KMS-11 (cell line): Measurements from ENCODE around the gene DHX9.

Experiments
- H2AFZ ChIP-seq: fragments of 200-600 bp; sonication (generic); 2 replicates; pipeline ENCODE4 v1.6.1; 2016; ENCODE audit warnings: antibody characterized with exemption, mixed run types, low read depth
- H3K27ac ChIP-seq: fragments of 200-600 bp; sonication (generic); 2 replicates; pipeline ENCODE4 v1.6.1; 2016; ENCODE audit warnings: mild to moderate bottlenecking, mixed run types
- H3K27me3 ChIP-seq: fragments of 200-600 bp; sonication (generic); 2 replicates; pipeline ENCODE4 v1.6.1; 2017; ENCODE audit warnings: mild to moderate bottlenecking, low read depth, mixed run types, moderate library complexity; ENCODE audit not compliant: insufficient read depth
- H3K36me3 ChIP-seq: fragments of 200-600 bp; sonication (generic); 2 replicates; pipeline ENCODE4 v1.6.1; 2017; ENCODE audit warnings: mild to moderate bottlenecking, mixed run types; ENCODE audit not compliant: insufficient read depth
- H3K4me1 ChIP-seq: fragments of 200-600 bp; sonication (generic); 2 replicates; pipeline ENCODE4 v1.6.1; 2016; ENCODE audit warnings: mild to moderate bottlenecking, low read depth, mixed run types; ENCODE audit not compliant: poor library complexity, severe bottlenecking
- H3K4me2 ChIP-seq: fragments of 200-600 bp; sonication (generic); 2 replicates; pipeline ENCODE4 v1.7.0; 2016; ENCODE audit warnings: mild to moderate bottlenecking, mixed run types
- H3K4me3 ChIP-seq: fragments of 200-600 bp; sonication (generic); IDR thresholded peaks from 2 replicates; pipeline ENCODE4 v1.6.1; 2017; ENCODE audit warnings: low read depth, low read length, mixed read lengths; ENCODE audit not compliant: insufficient read depth
- H3K79me2 ChIP-seq: fragments of 200-600 bp; sonication (generic); 2 replicates; pipeline ENCODE4 v1.6.1; 2016; ENCODE audit warnings: low read depth, mixed run types; ENCODE audit not compliant: insufficient read depth
- H3K9ac ChIP-seq: fragments of 200-600 bp; sonication (generic); 2 replicates; pipeline ENCODE4 v1.6.1; 2016; ENCODE audit warnings: mild to moderate bottlenecking, mixed run types
- H4K20me1 ChIP-seq: fragments of 200-600 bp; sonication (generic); 2 replicates; pipeline ENCODE4 v1.6.1; 2016; ENCODE audit warnings: mild to moderate bottlenecking, mixed run types; ENCODE audit not compliant: insufficient read depth
- TF ChIP-seq, protein P1 (sequence below): fragments of 200-600 bp; sonication (generic); conservative IDR thresholded peaks from 2 replicates; pipeline ENCODE4 v1.6.1; 2017; ENCODE audit warnings: low read depth, mild to moderate bottlenecking, antibody characterized with exemption, low read length, moderate library complexity, mixed read lengths

The DHX9 gene

DNA sequence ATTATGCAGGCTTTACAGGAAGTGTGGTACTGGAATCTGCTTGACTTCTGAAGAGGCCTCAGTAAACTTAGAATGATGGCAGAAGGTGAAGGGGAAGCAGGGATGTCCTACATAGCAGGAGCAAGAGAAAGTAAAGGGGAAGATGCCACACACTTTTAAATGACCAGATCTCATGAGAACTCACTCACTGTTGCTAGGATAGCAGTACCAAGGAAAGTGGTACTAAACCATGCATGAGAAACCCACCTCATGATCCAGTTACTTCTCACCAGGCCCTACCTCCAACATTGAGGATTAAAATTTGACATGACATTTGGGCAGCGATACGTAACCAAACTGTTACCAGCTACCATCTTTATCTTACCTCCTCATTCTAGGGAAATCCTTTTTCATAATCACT, 9.6 kb downstream of the DHX9 start:
- TF ChIP-seq, protein P1, sequence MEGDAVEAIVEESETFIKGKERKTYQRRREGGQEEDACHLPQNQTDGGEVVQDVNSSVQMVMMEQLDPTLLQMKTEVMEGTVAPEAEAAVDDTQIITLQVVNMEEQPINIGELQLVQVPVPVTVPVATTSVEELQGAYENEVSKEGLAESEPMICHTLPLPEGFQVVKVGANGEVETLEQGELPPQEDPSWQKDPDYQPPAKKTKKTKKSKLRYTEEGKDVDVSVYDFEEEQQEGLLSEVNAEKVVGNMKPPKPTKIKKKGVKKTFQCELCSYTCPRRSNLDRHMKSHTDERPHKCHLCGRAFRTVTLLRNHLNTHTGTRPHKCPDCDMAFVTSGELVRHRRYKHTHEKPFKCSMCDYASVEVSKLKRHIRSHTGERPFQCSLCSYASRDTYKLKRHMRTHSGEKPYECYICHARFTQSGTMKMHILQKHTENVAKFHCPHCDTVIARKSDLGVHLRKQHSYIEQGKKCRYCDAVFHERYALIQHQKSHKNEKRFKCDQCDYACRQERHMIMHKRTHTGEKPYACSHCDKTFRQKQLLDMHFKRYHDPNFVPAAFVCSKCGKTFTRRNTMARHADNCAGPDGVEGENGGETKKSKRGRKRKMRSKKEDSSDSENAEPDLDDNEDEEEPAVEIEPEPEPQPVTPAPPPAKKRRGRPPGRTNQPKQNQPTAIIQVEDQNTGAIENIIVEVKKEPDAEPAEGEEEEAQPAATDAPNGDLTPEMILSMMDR, result no peak
- H2AFZ ChIP-seq, result no peak overlapping the region
- no peak overlapping the region for H3K4me3 ChIP-seq
- H3K27ac ChIP-seq, result no peak overlapping the region
- peaks cover 98% of the 10 kb centered on the region for H3K79me2 ChIP-seq
- H3K4me1 ChIP-seq, result peaks cover 46% of the 10 kb centered on the region
- H3K4me2 ChIP-seq, result no peak overlapping the region
- H3K27me3 ChIP-seq, result no peaks in the 10 kb centered on the region
- H3K9ac ChIP-seq, result no peak overlapping the region
- H3K36me3 ChIP-seq, result peaks cover 88% of the 10 kb centered on the region
- H4K20me1 ChIP-seq, result peaks cover 86% of the 10 kb centered on the region

DNA sequence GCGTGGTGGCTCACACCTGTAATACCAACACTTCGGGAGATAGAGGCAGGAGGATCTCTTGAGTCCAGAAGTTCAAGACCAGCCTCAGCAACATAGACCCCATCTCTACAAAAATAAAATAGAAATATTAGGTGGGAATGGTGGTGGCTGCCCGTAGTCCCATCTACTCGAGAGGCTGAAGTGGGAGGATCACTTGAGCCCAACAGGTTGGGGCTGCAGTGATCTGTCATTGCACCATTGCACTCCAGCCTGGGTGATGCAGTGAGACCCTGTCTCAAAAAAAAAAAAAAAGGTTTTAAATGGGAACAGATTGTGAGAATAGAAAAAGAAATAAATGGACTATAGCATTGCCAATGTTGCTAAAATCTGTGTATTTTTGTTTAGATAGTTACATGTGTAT, 11.2 kb downstream of the DHX9 start:
- Histone ChIP-seq H3K79me2 (peaks cover 98% of the 10 kb centered on the region), H3K4me2 (no peak overlapping the region), H3K36me3 (peaks cover 87% of the 10 kb centered on the region), H4K20me1 (peaks cover 76% of the 10 kb centered on the region), H3K27ac (no peak overlapping the region), H3K4me3 (no peak overlapping the region), H3K9ac (no peak overlapping the region), H2AFZ (no peak overlapping the region), H3K27me3 (no peaks in the 10 kb centered on the region), H3K4me1 (peaks cover 30% of the 10 kb centered on the region)
- TF ChIP-seq, protein P1, result no peak

DNA sequence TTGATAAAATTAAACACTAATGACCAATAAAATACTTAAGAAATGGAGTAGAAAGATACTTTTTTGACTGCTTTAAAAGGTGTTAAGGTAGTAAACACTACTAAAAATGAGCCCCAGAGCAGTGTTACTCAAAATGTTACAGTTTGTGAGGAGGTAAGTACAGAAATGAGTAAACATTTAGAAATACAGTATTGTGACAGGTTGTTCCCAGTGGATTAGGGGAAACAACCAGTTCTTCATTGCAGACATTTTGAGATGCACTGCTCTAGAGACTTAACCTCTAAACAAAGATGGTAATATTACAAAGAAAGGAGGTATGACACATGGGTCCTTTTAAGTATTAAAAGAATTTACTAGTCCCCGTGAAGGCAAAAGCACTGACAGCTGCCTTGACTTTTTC, 12.7 kb downstream of the DHX9 start:
- Histone ChIP-seq H3K36me3 (peaks cover 87% of the 10 kb centered on the region), H2AFZ (no peak overlapping the region), H3K4me3 (no peak overlapping the region), H3K27me3 (no peaks in the 10 kb centered on the region), H3K27ac (no peak overlapping the region), H3K4me1 (peaks cover 22% of the 10 kb centered on the region), H3K79me2 (peaks cover 89% of the 10 kb centered on the region), H3K4me2 (no peak overlapping the region), H4K20me1 (peaks cover 63% of the 10 kb centered on the region), H3K9ac (no peak overlapping the region)
- TF ChIP-seq, protein P1, result no peak

DNA sequence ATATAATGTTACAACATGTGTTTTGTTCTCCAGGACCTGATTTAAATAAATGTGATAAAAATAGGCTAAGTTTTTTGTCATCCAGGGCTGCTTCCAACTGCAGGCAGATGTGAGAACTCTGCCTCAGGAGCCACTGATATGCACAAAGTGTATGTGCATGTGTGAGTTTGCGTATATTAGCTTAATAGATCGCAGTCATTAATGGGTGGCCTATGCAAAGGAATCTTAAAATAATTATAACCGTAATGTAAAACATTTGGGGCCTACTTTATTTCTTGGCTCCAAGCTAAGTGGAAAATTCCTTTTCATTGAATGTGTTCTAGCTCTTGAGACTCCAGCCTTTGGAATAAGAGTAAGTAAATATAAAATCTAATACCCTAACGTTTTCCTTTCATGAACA, 16.8 kb downstream of the DHX9 start:
- Histone ChIP-seq H3K4me3 (no peak overlapping the region), H3K4me2 (no peak overlapping the region), H4K20me1 (peaks cover 23% of the 10 kb centered on the region), H3K4me1 (no peaks in the 10 kb centered on the region), H3K36me3 (peaks cover 91% of the 10 kb centered on the region; the same call in 1 of the 2 replicates), H2AFZ (no peak overlapping the region), H3K27me3 (no peaks in the 10 kb centered on the region), H3K79me2 (peaks cover 70% of the 10 kb centered on the region; the same call in 1 of the 2 replicates), H3K27ac (no peak overlapping the region), H3K9ac (no peak overlapping the region)
- TF ChIP-seq, protein P1, result no peak
